Right lung (tissue), 5 donors: ENCODE results near the gene THAP10. TPM values are rescaled to one million over a fixed set of nuclear protein-coding genes. Genes with fewer than 3 reads are reported as not detected.
"Not testable (repeated sequence)": the region's sequence is repeated elsewhere in the genome, so short reads cannot be mapped to it uniquely, and the experiment has no call there.

Source experiments
- DNase-seq, 2 donors: peaks; one replicate each; pipeline ENCODE4 v3.0.0-alpha.2; 2013
- polyA plus RNA-seq, 5 donors: library from polyadenylated mRNA; unstranded; fragments of 120-200 nt; gene quantifications; one replicate each; pipeline versions ENCODE4 v1.2.1 to v1.2.3, GENCODE V29; 2013; ENCODE audit warnings: inconsistent platforms in 1 of 5, low replicate concordance in 1 of 5; ENCODE audit not compliant: insufficient read length in 5 of 5, insufficient read depth in 1 of 5

THAP10 gene
- polyA plus RNA-seq, 5 donors, result 4.8 to 7.3 (median 6.5) TPM

DNA sequence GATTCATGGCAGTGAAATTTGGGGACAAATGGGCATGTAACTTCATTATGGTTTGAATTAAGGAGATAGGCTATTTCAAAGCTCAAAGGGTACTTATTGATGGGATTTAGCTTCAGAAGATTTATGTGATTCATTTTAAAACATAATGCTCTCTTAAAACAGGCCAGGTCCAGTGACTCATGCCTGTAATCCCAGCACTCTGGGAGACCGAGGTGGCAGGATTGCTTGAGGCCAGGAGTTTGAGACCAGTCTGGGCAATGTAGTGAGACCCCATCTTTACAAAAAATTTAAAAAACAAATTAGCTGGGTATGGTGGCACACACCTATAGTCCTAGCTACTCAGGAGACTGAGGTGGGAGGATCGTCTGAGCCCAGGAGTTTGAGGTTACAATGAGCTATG, 11.5 kb downstream of the THAP10 start:
- no peak for DNase-seq

DNA sequence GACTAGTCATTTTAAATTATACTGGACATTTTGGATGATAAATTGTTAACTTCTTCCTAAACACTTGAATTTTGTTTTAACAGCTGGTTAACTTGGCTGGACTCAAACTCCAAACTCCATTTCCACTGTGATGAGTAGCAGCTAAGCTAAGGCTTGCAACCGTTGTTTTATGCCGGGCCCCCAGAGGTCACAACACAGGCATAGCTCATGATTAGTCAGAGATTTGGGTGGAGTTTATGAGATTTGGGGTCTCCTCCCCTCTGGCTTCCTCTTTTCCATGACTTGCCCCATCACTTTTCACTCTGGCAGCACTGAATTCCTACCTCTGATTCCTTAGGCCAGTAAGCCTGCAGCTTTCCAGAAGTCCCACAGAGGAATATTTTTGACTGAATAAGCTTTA, 12.8 kb downstream of the THAP10 start:
- no peak for DNase-seq

DNA sequence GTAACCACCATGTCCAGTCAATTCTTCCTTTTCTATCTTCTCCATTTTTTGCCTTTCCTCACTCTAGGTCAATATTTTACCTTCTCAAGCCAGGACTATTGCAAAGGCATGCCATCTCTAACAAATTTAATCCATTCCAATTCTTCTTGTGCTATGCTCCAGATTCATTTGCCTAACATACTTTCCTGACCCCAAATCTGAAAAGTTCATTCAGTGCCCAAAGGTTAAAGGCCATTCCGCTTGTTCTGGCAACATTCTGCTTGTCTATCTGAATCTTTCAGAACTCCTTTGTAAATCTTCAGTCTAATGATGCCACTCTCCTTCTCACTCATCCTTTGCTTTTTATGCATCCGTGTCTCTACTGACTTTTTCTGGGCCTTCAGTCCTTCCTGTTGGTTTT, 15.6 kb downstream of the THAP10 start:
- no peak for DNase-seq

DNA sequence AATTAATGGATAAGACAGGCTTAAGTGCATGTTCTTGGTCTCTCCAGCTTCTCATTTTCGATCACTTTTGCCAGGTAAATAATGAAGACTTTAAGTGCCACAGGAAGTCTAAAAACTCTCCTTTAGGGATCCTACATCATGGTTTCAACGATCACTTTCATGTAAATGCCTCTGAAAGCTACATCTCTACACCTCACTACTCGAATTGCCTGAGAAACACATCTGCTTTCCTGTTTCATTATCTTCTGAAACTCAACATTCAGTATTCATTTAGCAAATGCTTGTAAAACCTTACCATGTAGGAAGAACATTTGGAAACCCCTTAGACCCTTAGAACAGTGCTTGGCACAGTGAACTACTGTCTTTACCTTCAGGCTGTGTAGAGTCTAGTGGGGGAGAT, 16.2 kb downstream of the THAP10 start:
- DNase-seq, result no peak

DNA sequence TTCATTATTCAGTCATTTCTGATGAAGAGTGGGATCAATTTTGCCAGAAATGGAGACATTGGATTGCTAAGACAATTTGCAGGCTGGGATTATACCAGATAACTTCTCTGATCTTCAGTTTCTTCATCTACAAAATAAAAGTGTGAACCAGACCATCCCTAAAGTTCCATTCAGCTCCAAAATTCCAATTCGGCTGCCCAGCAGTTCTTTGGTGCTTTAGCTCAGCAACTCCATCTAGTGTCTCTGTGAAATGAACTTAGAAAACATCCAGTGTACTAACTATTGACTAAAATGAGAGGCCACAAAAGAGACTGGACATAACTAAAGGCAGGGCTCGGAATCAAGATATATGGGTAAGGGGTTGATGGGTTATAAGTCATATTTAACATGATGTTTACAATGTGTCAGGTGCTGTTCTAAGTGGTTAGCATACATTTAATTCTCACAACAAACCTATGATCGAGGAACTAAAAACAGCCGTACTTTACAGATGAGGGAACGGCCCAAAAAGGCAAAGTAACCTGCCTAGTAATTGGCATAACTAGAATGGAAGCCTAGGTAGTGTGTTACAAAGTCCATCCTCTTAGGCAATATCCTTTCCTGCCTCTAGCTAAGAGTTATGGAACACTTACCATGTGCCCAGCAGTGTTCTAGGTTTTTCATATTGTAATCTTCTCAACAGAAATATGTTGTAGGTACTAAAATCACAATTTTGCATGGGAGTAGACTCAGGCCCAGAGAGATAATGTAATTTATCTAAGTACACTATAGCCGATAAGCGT, 17.0 kb downstream of the THAP10 start:
- DNase-seq, result no peak

DNA sequence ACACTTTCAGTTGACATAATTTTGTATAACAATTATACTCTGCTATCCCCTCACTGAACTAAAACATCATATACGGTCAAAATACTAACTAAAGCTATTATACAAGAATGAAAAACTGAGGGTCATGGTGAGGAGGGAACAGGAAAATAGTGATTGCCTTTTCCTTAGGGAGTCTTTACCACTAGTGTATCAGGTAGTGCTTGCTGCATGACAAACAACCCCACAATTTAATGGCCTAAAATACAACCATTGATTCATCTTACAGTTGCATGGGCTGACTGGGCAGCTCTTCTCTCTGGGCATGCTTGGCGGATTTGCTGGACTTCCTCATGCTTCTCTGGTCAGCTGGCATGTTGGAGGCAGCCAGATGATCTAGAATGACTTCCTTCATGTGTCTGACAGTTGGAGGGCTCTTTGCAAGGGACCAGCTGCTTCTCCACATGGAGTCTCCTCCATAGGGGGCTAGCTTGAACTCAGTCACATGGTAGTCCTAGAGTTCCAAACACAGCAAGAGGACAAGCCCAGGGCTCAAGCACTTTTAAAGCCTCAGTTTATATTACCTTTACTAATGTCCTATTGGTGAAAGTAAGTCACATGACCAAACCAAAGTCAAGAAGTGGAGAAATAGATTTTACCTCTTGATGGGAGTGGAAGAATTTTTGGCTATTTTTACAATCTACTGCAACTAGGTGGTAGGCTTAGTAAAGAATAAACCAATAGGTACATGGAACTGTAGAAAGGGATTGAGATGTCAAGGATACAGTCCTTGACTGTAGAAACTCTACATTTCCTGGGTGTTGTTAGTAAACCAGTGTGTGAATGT, 18.8 kb downstream of the THAP10 start:
- no peak for DNase-seq

DNA sequence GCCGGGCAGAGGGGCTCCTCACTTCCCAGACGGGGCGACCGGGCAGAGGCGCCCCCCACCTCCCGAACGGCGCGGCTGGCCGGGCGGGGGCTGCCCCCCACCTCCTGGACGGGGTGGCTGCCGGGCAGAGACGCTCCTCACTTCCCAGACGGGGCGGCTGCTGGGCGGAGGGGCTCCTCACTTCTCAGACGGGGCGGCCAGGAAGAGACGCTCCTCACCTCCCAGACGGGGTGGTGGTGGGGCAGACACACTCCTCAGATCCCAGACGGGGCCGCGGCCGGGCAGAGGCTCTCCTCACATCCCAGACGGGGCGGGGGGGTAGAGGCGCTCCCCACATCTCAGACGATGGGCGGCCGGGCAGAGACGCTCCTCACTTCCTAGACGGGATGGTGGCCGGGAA, 20.7 kb downstream of the THAP10 start:
- DNase-seq, result not testable (repeated sequence)

DNA sequence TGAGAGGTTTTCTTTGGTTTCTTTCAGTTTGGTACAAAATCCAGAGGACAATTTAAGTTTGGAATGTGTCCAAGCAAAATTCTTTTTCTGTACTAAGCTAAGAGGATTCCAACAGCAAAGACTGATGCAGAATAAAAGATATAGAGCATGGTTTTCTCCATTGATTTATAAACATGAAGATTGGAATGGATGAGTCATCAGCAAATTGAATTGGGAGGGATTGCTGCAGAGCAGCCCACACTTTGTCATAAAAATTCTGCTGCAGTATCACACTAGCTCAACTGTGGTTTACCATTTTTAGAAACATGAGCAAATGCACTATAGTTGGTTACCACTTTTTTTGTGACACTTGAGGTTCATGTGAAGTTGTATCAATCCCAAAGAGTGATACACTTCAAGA, 22.2 kb downstream of the THAP10 start:
- no peak for DNase-seq

DNA sequence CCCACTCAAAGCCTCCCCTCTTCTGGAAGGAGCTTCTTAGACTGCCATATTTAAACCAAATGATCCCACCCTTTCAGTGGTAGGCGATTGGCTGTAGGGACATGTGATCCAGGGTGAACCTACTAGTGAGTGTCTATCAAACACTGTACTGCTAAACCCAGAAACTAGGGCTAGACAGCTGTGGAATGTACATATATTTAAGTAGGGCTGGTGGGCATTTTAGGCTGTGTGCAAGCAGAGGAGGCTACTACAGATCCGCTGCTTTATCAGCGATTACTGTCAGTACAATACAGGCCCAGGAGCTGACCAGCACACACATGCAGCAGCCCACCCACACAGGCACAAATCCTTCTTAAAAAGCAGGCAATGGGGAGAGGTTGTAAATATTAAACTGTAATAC, 22.9 kb downstream of the THAP10 start:
- DNase-seq, result no peak

DNA sequence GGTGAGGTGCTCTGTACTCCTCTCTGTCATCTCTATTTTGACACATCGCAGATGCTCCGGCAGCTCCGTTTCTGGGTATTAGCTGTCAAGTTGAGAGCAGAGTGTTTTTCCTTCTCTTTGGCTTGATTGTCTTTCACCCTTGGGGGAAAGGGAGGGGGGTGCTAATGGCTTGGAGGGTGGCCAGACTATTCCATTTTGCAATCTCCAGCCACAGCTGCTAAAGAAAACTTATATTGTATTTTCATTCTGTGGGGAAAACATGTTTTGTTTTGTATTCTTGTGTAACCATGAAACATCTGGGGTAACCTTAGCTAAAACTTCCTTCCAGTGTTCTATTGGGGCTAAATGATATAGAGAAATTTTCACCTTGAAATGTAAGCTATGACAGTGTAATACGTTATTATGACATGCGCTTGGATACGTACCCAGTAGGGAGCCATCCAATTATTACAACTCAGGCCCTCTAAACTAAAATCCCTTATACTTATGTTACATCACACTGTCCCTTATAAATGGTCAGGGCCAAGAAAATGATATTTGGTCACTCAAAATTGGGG, 24.2 kb downstream of the THAP10 start:
- DNase-seq, result peak; percentile 76 to 81

DNA sequence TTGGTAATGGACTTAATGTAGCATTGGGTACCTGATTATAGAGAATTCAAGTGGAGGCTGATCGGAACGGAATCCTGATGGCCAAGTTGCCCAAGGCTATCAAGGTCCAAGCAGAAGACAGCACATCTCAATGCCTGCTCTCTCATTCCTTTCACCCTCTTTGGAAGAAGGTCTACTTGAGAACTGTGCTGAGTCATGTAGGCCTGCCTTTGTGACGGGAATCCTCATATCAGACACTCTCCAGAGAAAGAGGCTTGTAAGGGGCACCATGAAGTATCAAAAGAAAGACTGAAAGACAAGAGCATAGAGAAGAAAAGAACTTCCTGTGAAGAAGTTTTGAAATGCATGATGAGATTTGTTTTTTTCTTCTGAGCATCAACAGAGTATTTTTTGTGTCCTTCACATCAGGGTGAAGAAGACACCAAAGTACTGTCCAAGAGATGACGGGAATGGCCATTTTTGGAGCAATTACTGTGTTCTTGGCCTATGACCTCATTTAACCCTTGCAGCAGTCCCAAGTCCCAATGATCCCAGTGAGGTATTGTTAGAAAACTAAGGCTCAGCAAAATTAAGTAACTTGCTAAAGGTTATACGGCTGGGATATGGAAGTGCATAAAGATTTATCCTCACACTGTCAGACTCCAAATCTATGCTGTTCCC, 25.1 kb downstream of the THAP10 start:
- DNase-seq, result no peak

DNA sequence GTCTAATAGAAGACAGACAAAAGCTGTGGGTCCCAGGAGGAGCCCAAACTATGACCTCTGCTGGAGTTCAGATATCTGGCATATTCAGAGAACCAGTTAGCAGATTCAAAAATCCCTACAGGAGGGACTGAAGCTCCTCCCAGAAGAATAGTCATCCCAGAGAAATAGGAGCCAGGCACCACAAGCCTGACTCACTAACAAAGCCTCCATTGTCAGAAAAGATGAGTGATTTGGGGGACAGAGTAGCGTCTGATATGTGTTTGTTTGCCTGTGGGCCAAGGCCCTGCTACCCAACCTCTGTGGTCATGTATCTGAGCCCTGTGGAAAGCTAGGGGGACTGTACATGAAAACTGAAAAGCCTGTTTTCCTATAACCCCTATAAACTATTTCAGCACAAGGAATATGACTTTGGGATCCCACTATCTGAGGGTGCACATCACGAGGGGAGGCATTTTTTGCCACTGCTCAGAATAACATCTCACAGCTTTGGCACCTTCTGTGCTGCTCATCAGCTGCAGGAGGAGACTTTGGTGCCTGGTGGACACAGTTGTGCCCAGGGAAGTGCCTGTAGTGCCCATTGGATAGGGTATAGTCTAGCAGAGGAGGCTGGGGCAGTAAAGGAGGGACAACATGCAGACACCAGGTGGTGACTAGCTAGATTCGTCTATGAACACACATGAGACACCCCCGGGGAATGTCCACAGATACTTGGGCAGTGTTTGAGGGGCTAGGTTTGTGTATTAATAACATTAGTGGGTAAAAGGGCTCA, 28.6 kb downstream of the THAP10 start:
- DNase-seq, result no peak

DNA sequence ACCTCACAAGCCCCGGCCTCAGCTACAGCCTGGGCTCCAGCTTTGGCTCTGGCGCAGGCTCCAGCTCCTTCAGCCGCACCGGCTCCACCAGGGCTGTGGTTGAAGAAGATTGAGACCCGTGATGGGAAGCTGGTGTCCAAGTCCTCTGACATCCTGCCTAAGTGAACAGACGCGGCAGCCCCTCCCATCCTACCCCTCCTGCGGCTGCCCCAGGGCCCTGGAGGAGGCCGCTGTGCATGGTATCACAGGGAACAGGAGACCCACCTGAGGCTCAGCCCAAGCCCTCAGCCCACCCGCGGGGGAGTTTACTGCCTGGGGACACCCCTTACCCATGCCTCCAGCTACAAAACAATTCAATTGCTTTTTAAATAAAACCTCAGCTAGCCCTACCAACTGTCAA, 32.2 kb downstream of the THAP10 start:
- no peak for DNase-seq

DNA sequence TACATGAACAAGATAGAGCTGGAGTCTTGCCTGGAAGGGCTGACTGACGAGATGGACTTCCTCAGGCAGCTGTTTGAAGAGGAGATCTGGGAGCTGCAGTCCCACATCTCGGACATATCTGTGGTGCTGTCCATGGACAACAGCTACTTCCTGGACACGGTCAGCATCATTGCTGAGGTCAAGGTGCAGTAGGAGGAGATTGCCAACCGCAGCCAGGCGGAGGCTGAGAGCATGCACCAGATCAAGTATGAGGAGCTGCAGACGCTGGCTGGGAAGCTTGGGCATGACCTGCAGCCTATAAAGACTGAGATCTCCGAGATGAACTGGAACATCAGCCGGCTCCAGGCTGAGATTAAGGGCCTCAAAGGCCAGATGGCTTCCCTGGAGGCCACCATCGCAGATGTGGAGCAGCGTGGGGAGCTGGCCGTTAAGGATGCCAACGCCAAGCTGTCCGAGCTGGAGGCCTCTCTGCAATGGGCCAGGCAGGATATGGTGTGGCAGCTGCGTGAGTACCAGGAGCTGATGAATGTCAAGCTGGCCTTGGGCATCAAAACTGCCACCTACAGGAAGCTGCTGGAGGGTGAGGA, 32.8 kb downstream of the THAP10 start:
- no peak for DNase-seq

DNA sequence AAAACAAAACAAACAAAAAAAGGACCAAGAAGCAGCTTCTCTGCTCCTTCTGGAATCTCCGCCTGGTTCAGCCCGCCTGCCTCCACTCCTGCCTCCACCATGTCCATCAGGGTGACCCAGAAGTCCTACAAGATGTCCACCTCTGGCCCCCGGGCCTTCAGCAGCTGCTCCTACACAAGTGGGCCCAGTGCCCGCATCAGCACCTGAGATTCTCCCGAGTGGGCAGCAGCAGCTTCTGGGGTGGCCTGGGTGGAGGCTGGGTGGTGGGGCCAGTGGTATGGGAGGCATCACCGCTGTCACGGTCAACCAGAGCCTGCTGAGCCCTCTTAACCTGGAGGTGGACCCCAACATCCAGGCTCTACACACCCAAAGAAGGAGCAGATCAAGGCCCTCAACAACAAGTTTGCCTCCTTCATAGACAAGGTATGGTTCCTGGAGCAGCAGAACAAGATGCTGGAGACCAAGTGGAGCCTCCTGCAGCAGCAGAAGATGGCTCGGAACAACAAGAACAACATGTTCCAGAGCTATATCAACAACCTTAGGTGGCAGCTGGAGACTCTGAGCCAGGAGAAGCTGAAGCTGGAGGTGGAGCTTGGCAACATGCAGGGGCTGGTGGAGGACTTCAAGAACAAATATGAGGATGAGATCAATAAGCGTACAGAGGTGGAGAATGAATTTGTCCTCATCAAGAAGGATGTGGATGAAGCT, 33.5 kb downstream of the THAP10 start:
- DNase-seq, result not testable (repeated sequence)

DNA sequence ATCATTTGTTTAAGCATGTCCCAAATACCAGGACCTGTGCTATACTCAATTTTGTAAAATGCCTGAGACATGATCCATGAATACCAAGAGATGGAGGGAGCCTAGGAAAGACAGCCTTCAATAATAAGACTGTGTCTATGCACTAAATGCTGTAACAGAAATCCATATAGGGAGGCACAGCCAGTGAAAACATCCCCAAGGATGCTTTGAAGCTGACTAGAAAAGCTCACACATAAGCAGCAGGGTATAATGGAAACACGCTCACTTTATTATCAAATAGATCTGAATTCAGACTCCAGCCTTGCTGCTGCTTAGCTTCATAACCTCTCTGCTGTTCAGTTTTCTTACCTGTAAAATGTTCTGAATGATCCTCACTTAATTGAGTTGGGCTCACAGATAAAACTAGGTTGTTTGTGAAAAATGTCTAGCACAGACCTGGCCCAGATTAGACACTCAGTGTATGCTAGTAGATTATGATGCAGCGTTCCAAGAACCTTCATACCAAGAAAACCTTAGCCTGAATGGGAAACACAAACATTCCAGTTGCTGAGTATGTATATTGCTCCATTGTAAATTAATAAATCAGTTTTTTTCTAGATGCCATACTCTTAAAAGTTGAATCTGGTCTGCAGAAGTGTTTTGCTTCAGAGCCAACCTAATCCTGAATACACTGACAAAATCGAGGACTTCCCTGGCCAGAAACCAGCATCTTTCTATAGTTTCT, 34.5 kb downstream of the THAP10 start:
- no peak for DNase-seq

DNA sequence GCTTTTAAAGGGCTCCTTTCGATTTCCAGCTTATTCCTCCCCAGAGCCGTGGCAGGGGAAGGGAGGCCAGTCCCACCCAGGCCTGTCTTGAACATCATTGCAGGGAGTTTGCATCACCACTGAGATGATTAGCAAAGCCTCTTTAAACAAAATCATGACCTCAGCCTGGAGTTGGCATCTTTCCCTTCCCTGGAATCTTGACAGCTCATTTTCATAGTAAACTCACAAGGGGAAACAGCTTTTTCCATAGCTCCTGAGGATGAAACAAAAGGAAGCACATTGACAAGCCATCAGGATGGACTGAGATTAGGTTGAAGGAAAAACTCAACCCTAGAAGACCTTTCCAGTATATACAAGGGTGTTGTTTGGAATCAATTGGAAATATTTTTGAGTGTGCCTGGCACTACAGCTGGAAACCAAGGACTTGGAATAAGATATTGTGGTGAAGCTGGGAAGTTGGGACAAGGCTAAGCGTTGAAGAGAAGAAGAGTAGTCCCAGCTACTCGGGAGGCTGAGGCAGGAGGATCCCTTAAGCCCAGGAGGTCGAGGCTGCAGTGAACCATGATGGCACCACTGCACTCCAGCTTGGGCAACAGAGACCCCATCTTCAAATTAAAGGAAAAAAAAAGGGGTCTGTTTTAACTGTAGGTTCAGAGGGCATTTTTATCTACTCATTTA, 35.2 kb downstream of the THAP10 start:
- peak; percentile 92 to 95 for DNase-seq

DNA sequence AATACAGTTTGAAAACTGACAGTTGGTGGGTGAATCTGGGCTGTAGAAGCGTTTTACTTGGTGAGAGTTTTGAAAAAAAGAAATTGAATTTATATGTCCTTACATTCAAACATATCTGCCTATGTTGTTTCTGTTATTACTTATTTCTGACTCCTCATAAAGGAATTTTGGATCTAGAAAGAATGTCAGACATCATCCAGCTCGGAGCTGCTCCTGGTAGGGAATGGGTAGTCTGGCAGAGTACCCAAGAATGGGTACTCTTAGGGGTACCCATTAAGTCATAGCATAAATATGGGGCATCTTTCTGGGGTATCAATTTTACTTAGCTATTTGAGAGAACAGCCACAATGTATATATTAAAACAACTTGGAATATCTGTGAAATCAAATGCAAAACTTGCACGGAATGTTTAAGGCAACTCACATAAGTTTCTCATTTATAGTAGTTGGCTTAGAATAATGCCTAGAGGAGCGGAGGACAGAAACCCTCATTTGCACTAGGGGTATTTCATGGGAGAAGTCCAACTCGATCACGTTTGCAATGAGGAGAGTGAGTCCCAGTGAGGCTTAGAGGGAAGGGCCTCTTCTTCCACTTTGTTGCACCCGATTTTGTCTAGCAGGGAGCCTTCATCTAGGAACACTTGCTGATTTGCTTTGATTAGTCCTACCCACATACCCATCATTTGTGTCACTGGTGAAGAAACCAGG, 35.9 kb downstream of the THAP10 start:
- DNase-seq, result no peak

DNA sequence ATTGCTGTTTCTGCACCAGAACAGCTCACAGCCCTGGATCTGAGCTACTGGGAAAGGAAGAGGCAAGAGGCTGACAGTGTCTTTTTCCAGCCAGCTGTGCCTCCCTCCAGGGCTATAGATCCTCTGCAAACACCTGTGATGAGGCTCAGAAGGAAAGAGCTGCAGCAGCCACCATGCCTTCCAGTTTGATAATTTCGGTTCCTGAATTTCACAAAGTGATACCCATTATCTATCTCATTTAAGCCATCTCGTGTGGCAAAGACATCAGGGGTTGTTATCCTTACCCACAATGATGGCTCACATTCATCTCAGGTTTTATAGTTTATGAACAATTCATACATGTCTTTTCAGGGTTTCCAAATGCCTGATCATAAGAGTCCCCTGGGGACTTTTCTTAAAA, 36.5 kb downstream of the THAP10 start:
- DNase-seq, result no peak
